Chondrocyte (in vitro differentiated cells): Measurements from ENCODE around the gene B3GNT4. TPM values are rescaled to one million over a fixed set of nuclear protein-coding genes. Genes with fewer than 3 reads are reported as not detected.
A peak's percentile ranks its signal among the peaks of the same experiment; 100 is the strongest.

Experiments used
- DNase-seq: peaks from one replicate; pipeline ENCODE4 v3.0.0; 2021; ENCODE audit warnings: mixed read lengths, low spot score
- H3K27ac Mint-ChIP-seq: one replicate; pipeline ENCODE4 v1.8.0; 2021; ENCODE audit warnings: mild to moderate bottlenecking, moderate library complexity, mixed read lengths; ENCODE audit not compliant: unreplicated experiment
- H3K27me3 Mint-ChIP-seq: 2 replicates; pipeline ENCODE4 v1.8.0; 2021; ENCODE audit warnings: low read depth, mixed read lengths
- H3K36me3 Mint-ChIP-seq: 2 replicates; pipeline ENCODE4 v1.8.0; 2021; ENCODE audit warnings: low read depth, mixed read lengths
- H3K4me1 Mint-ChIP-seq: 2 replicates; pipeline ENCODE4 v1.8.0; 2021; ENCODE audit warnings: low read depth, mild to moderate bottlenecking, mixed read lengths
- H3K4me3 Mint-ChIP-seq: one replicate; pipeline ENCODE4 v1.8.0; 2021; ENCODE audit warnings: mild to moderate bottlenecking, moderate library complexity, mixed read lengths; ENCODE audit not compliant: unreplicated experiment
- H3K9me3 Mint-ChIP-seq: 2 replicates; pipeline ENCODE4 v1.8.0; 2021; ENCODE audit warnings: low read depth, mixed read lengths
- total RNA-seq: library from RNA; stranded (reverse); gene quantifications from 3 replicates; pipeline ENCODE4 v1.2.1, GENCODE V29; 2021
- TF ChIP-seq, protein P1 (sequence below): fragments of 200-600 bp; sonication (generic); IDR thresholded peaks from 2 replicates; pipeline ENCODE4 v1.5.0; 2021; ENCODE audit warnings: antibody characterized with exemption, mild to moderate bottlenecking, moderate library complexity

Gene B3GNT4
- total RNA-seq, 1 donor from 2014 or later = 1.0 TPM

DNA sequence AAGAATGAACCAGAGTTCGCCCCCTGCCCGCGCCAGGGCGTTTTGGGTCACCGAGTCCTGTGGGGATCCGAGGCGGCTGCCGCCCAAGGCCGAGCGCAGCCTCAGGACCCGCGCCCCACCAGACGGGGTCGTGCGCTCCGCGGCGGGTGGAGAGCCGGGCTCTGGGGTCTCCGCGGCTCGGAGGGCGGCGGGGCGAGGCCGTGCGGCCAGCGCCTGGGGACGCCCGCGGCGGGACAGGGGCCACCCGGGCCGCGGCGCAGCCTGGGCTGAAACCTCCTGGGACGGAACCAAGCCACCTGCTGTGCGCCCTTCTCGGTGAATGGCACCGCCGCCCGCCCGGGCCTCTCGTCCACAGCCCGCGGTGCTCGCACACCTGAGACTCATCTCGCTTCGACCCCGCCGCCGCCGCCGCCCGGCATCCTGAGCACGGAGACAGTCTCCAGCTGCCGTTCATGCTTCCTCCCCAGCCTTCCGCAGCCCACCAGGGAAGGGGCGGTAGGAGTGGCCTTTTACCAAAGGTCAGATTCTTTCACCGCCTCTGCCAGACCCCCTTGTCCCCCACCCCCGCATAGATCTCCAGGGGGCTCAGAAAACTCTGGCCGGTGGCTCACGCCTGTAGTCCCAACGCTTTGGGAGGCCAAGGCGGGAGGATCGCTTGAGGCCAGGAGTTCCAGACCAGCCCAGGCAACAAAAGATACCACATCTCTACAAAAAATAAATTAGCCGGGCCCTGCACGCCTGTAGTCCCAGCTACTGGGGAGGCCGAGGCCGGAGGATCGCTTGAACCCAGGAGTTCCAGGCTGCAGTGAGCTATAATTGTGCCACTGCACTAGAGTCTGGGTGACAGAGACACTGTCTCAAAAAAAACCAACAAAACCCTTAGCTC, 901 bp downstream of the B3GNT4 start:
- peak overlapping the region; percentile 60 for H3K4me3 Mint-ChIP-seq
- H3K4me1 Mint-ChIP-seq = peaks cover 12% of the 10 kb centered on the region
- DNase-seq = no peak
- H3K36me3 Mint-ChIP-seq = peaks cover 14% of the 10 kb centered on the region
- TF ChIP-seq, protein P1, sequence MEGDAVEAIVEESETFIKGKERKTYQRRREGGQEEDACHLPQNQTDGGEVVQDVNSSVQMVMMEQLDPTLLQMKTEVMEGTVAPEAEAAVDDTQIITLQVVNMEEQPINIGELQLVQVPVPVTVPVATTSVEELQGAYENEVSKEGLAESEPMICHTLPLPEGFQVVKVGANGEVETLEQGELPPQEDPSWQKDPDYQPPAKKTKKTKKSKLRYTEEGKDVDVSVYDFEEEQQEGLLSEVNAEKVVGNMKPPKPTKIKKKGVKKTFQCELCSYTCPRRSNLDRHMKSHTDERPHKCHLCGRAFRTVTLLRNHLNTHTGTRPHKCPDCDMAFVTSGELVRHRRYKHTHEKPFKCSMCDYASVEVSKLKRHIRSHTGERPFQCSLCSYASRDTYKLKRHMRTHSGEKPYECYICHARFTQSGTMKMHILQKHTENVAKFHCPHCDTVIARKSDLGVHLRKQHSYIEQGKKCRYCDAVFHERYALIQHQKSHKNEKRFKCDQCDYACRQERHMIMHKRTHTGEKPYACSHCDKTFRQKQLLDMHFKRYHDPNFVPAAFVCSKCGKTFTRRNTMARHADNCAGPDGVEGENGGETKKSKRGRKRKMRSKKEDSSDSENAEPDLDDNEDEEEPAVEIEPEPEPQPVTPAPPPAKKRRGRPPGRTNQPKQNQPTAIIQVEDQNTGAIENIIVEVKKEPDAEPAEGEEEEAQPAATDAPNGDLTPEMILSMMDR = no peak
- no peaks in the 10 kb centered on the region for H3K9me3 Mint-ChIP-seq
- H3K27me3 Mint-ChIP-seq = peaks cover 8% of the 10 kb centered on the region
- no peak overlapping the region for H3K27ac Mint-ChIP-seq

DNA sequence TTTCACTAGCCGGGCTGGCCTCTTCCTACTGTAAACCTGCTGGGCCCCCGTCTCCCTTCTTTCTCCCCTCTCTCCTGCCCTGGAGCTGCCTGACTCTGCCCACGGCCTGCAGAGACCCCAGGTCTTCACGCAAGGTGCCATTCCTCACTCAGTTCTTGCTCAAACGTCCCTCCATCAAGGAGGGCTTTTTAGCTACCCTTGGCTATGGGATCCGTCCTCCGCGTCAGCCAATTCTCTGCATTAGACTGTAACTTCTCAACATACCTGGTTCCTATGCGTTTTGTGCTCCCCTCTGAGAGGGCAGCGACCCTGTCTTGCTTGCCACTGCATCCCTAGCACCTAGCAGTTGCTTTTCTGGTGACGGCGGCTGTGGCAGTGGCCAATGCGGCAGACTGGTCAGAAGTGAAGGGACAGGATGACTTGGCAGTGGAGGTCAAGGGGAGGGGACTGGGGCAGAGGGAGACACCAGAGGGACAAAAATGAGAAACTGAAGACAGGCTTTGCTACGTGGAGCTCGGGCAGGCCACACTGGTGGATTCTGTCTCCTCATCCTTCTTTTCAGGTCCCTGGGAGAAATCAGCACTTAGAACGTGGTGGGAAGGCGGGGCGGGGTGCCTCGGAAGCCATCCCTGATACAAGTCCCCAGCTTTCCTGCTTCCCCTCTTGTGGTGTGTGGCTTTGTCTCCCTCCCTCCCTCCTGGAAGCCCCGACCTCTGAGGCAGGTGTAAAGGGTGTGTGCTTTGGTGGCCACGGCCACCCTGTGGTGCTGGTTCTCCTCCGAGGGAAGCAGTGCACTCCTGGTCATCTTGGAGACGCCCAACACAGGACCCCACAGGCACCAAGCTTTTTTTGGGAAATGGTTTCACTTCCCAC, 1.8 kb downstream of the B3GNT4 start:
- Mint-ChIP-seq H3K27me3 (peaks cover 8% of the 10 kb centered on the region), H3K9me3 (no peaks in the 10 kb centered on the region), H3K27ac (no peak overlapping the region), H3K4me3 (peak overlapping the region; percentile 60), H3K36me3 (peaks cover 21% of the 10 kb centered on the region), H3K4me1 (peaks cover 12% of the 10 kb centered on the region)
- TF ChIP-seq, protein P1 = no peak
- DNase-seq = no peak

DNA sequence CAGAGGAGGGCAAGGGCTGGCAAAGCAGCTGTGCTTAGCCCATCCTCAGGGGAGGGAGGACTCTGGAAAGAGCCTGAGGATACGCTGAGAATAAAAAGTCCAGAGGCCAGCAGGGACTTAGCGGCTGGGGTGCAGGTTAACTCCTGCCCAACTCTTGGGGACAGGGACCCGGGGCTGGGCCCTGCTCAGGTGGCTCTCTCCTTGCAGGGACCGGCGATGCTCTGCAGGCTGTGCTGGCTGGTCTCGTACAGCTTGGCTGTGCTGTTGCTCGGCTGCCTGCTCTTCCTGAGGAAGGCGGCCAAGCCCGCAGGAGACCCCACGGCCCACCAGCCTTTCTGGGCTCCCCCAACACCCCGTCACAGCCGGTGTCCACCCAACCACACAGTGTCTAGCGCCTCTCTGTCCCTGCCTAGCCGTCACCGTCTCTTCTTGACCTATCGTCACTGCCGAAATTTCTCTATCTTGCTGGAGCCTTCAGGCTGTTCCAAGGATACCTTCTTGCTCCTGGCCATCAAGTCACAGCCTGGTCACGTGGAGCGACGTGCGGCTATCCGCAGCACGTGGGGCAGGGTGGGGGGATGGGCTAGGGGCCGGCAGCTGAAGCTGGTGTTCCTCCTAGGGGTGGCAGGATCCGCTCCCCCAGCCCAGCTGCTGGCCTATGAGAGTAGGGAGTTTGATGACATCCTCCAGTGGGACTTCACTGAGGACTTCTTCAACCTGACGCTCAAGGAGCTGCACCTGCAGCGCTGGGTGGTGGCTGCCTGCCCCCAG, 2.8 kb downstream of the B3GNT4 start:
- H3K4me3 Mint-ChIP-seq = no peak overlapping the region

DNA sequence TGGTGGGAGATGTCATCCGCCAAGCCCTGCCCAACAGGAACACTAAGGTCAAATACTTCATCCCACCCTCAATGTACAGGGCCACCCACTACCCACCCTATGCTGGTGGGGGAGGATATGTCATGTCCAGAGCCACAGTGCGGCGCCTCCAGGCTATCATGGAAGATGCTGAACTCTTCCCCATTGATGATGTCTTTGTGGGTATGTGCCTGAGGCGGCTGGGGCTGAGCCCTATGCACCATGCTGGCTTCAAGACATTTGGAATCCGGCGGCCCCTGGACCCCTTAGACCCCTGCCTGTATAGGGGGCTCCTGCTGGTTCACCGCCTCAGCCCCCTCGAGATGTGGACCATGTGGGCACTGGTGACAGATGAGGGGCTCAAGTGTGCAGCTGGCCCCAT, 3.5 kb downstream of the B3GNT4 start:
- Mint-ChIP-seq H3K27ac (no peak overlapping the region), H3K9me3 (no peaks in the 10 kb centered on the region), H3K27me3 (peaks cover 8% of the 10 kb centered on the region), H3K36me3 (peaks cover 29% of the 10 kb centered on the region), H3K4me1 (peaks cover 12% of the 10 kb centered on the region), H3K4me3 (no peak overlapping the region)
- no peak for DNase-seq
- TF ChIP-seq, protein P1 = no peak

More for the DNA sequence above, 2.8 kb downstream of the B3GNT4 start:
- Mint-ChIP-seq H3K27me3 (peaks cover 8% of the 10 kb centered on the region), H3K36me3 (peaks cover 24% of the 10 kb centered on the region), H3K9me3 (no peaks in the 10 kb centered on the region), H3K4me1 (peaks cover 12% of the 10 kb centered on the region), H3K27ac (no peak overlapping the region)
- TF ChIP-seq, protein P1 = no peak
- no peak for DNase-seq
